HepG2 (cell line): ENCODE measurements around the gene IKZF2. TPM values are rescaled to one million over a fixed set of nuclear protein-coding genes. Genes with fewer than 3 reads are reported as not detected.

Source experiments
- ATAC-seq: fragments of 200-7000 bp; cut with Tn5 transposase; 3 replicates; pipeline ENCODE4 v1.9.1; 2020; ENCODE audit warnings: mild to moderate bottlenecking, moderate library complexity
- BruUV-seq: library from RNA; stranded (reverse); fragments of 400-500 nt; replicated peaks from 2 replicates; lab custom pipeline; 2021; lab: Mats Ljungman, UMichigan
- CTCF ChIA-PET: fragments of 300-600 bp; formaldehyde crosslinking; extraction: SDS; loops from one replicate; lab custom pipeline; 2021; ENCODE audit warnings: low total read pairs, inconsistent platforms, low intra/inter-chr PET ratio; lab: Yijun Ruan, JAX
- POLR2A ChIA-PET: fragments of 350-600 bp; sonication (Branson Sonifier 250); formaldehyde crosslinking; loops from one replicate; lab custom pipeline; 2020; ENCODE audit warnings: antibody characterized with exemption, inconsistent platforms; lab: Yijun Ruan, JAX
- DNase-seq: peaks from one replicate; pipeline ENCODE4 v3.0.0-alpha.2; 2015; ENCODE audit warnings: low spot score
- FAIRE-seq: peaks from 3 replicates; lab custom pipeline; 2011; peaks lifted over from hg19 to GRCh38; lab: Jason Lieb, UNC
- H2AFZ ChIP-seq: one replicate; pipeline ENCODE4 v1.6.1; 2011; ENCODE audit warnings: low read length, inconsistent platforms
- H3K27ac ChIP-seq: fragments of 300-600 bp; 3 replicates; pipeline ENCODE4 v1.8.0; 2011; ENCODE audit warnings: mixed run types, mild to moderate bottlenecking, mixed read lengths, low read length, inconsistent platforms; ENCODE audit not compliant: insufficient read depth; ENCODE audit errors: extremely low read length
- H3K27me3 ChIP-seq, 2 experiments: fragments of 200-600 bp in 1 of 2; 2 replicates in 1 of 2; 3 replicates in 1 of 2; pipeline versions ENCODE4 v1.6.0 to v1.8.0; 2011; ENCODE audit warnings: low read length in 2 of 2, mild to moderate bottlenecking in 2 of 2, moderate library complexity in 2 of 2, inconsistent platforms in 1 of 2; ENCODE audit not compliant: insufficient read depth in 2 of 2, control insufficient read depth in 1 of 2
- H3K36me3 ChIP-seq, 2 experiments: fragments of 200-600 bp in 1 of 2; replicated peaks in 1 of 2; 2 replicates in 1 of 2; 3 replicates in 1 of 2; pipeline versions ENCODE4 v1.5.1 to v1.8.0; 2011; ENCODE audit warnings: low read length in 2 of 2, inconsistent platforms in 1 of 2; ENCODE audit not compliant: insufficient read depth in 2 of 2, control insufficient read depth in 1 of 2
- H3K4me1 ChIP-seq: 2 replicates; pipeline ENCODE4 v1.5.1; 2012; ENCODE audit warnings: low read length, inconsistent platforms; ENCODE audit not compliant: insufficient read depth
- H3K4me2 ChIP-seq: 2 replicates; pipeline ENCODE4 v1.6.0; 2011; ENCODE audit warnings: low read depth, low read length, inconsistent platforms
- H3K4me3 ChIP-seq, 3 experiments: fragments of 200-600 bp in 1 of 3; sonication (generic), shearing (Covaris generic) in 1 of 3; replicated peaks in 1 of 3; 2 replicates each; pipeline ENCODE4 v1.5.1; 2011 to 2016; ENCODE audit warnings: low read length in 3 of 3, inconsistent platforms in 2 of 3, low read depth in 2 of 3, mild to moderate bottlenecking in 2 of 3, control low read depth in 1 of 3, mixed read lengths in 1 of 3; ENCODE audit not compliant: insufficient read depth in 1 of 3
- H3K79me2 ChIP-seq: one replicate; pipeline ENCODE4 v1.6.1; 2011; ENCODE audit warnings: low read length, inconsistent platforms; ENCODE audit not compliant: insufficient read depth
- H3K9ac ChIP-seq: 2 replicates; pipeline ENCODE4 v1.6.0; 2011; ENCODE audit warnings: mild to moderate bottlenecking, low read depth, low read length, inconsistent platforms; ENCODE audit not compliant: insufficient read depth
- H3K9me3 ChIP-seq: 2 replicates; pipeline ENCODE4 v1.5.1; 2012; ENCODE audit warnings: mild to moderate bottlenecking, low read length
- H4K20me1 ChIP-seq: 2 replicates; pipeline ENCODE4 v1.6.0; 2011; ENCODE audit warnings: inconsistent platforms, mild to moderate bottlenecking, low read length, moderate library complexity; ENCODE audit not compliant: insufficient read depth
- ZNF333 ChIP-seq: sonication (generic); formaldehyde crosslinking; IDR thresholded peaks from 2 replicates; pipeline ENCODE4 v1.4.0; 2020; ENCODE audit warnings: mild to moderate bottlenecking, missing genetic modification reagents, borderline replicate concordance
- ZNF720 ChIP-seq: sonication (generic); formaldehyde crosslinking; IDR thresholded peaks from 2 replicates; pipeline ENCODE4 v1.4.0; 2020; ENCODE audit warnings: missing genetic modification reagents
- in situ Hi-C: cut with HindIII; loops from 2 replicates; pipeline ENCODE4 v1.10.0; 2017; ENCODE audit warnings: low pct_unique_long_range_greater_than_20kb; ENCODE audit not compliant: extremely low pct_ligation_motif_present
- intact Hi-C: fragments of 100-400 bp; cut with micrococcal nuclease; formaldehyde crosslinking; loops from one replicate; pipeline ENCODE4 v1.10.0; 2022; ENCODE audit not compliant: unreplicated experiment
- polyA plus RNA-seq, 8 experiments: library from polyadenylated mRNA; depleted of rRNA in 3 of 8; stranded (reverse) in 7 of 8; unstranded in 1 of 8; fragments of >200 nt; fragmentation: Illumina TruSeq in 4 of 8; extraction: Trizol in 4 of 8; gene quantifications; 2 replicates each; pipeline versions ENCODE4 v1.2.1 to v1.2.3, GENCODE V29; 2011 to 2016; ENCODE audit warnings: low read depth in 4 of 8, missing spikeins in 1 of 8, mixed read lengths in 1 of 8; ENCODE audit not compliant: insufficient read depth in 1 of 8
- total RNA-seq, 5 experiments: library from RNA; depleted of rRNA; stranded (reverse); fragments of >200 nt; fragmentation: Illumina TruSeq; extraction: Trizol; gene quantifications; 2 replicates each; pipeline ENCODE4 v1.2.3, GENCODE V29; 2016; ENCODE audit warnings: low read depth in 1 of 5
- TF ChIP-seq, protein P1 (sequence below): IDR thresholded peaks from 2 replicates; pipeline ENCODE4 v1.4.0; 2020; ENCODE audit warnings: mild to moderate bottlenecking, missing genetic modification reagents
- TF ChIP-seq, protein P2 (sequence below): sonication (generic); formaldehyde crosslinking; IDR thresholded peaks from 2 replicates; pipeline ENCODE4 v1.8.0; 2022; ENCODE audit warnings: mild to moderate bottlenecking, missing genetic modification reagents, moderate library complexity
- TF ChIP-seq, protein P3 (sequence below): sonication (generic); formaldehyde crosslinking; IDR thresholded peaks from 2 replicates; pipeline ENCODE4 v1.4.0; 2020; ENCODE audit warnings: mild to moderate bottlenecking, missing genetic modification reagents, borderline replicate concordance

The IKZF2 gene
- total and polyA plus RNA-seq, 2 of the 13 experiments (the other 11 are each of a cell fraction or from before 2014, with no cell fraction given) = 0.18 to 0.86 TPM

DNA sequence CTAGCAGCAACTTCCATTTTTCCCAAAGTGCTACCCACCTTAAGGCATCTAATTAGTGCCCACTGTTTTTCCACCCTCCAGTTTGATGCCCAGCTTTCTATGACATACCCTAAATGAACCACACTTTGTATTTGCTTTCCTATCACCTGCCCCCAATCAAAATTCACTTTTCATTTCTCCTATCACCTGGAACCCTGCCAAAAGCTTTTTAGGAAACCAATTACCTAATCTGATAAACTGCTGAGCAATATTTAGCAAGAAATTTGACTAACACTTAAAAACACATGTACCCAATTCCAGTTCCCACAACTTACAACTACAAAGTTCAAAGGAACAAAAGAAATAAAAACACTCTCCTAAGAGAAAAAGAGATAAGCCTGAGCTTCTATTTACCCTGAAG lies 71.7 kb downstream of the IKZF2 start:
- ATAC-seq (no peak), DNase-seq (no peak), FAIRE-seq (no peak)
- no peaks in the 10 kb centered on the region for H4K20me1 ChIP-seq
- H3K36me3 ChIP-seq = no peaks in the 10 kb centered on the region
- no peaks in the 10 kb centered on the region for H3K79me2 ChIP-seq
- no TSS peak for BruUV-seq
- ChIA-PET POLR2A (no interaction called here), CTCF (no interaction called here)
- no peak overlapping the region for H2AFZ ChIP-seq
- no peaks in the 10 kb centered on the region for H3K27me3 ChIP-seq
- TF ChIP-seq, protein P1, sequence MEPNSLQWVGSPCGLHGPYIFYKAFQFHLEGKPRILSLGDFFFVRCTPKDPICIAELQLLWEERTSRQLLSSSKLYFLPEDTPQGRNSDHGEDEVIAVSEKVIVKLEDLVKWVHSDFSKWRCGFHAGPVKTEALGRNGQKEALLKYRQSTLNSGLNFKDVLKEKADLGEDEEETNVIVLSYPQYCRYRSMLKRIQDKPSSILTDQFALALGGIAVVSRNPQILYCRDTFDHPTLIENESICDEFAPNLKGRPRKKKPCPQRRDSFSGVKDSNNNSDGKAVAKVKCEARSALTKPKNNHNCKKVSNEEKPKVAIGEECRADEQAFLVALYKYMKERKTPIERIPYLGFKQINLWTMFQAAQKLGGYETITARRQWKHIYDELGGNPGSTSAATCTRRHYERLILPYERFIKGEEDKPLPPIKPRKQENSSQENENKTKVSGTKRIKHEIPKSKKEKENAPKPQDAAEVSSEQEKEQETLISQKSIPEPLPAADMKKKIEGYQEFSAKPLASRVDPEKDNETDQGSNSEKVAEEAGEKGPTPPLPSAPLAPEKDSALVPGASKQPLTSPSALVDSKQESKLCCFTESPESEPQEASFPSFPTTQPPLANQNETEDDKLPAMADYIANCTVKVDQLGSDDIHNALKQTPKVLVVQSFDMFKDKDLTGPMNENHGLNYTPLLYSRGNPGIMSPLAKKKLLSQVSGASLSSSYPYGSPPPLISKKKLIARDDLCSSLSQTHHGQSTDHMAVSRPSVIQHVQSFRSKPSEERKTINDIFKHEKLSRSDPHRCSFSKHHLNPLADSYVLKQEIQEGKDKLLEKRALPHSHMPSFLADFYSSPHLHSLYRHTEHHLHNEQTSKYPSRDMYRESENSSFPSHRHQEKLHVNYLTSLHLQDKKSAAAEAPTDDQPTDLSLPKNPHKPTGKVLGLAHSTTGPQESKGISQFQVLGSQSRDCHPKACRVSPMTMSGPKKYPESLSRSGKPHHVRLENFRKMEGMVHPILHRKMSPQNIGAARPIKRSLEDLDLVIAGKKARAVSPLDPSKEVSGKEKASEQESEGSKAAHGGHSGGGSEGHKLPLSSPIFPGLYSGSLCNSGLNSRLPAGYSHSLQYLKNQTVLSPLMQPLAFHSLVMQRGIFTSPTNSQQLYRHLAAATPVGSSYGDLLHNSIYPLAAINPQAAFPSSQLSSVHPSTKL (CRISPR knock-in tag) = no peak
- TF ChIP-seq, protein P2, sequence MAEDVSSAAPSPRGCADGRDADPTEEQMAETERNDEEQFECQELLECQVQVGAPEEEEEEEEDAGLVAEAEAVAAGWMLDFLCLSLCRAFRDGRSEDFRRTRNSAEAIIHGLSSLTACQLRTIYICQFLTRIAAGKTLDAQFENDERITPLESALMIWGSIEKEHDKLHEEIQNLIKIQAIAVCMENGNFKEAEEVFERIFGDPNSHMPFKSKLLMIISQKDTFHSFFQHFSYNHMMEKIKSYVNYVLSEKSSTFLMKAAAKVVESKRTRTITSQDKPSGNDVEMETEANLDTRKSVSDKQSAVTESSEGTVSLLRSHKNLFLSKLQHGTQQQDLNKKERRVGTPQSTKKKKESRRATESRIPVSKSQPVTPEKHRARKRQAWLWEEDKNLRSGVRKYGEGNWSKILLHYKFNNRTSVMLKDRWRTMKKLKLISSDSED (CRISPR knock-in tag) = no peak
- TF ChIP-seq ZNF333 (CRISPR knock-in tag) (no peak), ZNF720 (CRISPR knock-in tag) (no peak)
- TF ChIP-seq, protein P3, sequence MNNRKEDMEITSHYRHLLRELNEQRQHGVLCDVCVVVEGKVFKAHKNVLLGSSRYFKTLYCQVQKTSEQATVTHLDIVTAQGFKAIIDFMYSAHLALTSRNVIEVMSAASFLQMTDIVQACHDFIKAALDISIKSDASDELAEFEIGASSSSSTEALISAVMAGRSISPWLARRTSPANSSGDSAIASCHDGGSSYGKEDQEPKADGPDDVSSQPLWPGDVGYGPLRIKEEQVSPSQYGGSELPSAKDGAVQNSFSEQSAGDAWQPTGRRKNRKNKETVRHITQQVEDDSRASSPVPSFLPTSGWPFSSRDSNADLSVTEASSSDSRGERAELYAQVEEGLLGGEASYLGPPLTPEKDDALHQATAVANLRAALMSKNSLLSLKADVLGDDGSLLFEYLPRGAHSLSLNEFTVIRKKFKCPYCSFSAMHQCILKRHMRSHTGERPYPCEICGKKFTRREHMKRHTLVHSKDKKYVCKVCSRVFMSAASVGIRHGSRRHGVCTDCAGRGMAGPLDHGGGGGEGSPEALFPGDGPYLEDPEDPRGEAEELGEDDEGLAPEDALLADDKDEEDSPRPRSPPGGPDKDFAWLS (CRISPR knock-in tag) = no peak
- no peak overlapping the region for H3K4me2 ChIP-seq
- H3K4me1 ChIP-seq = no peaks in the 10 kb centered on the region
- H3K9me3 ChIP-seq = no peaks in the 10 kb centered on the region
- no peak overlapping the region for H3K4me3 ChIP-seq
- no peak overlapping the region for H3K27ac ChIP-seq
- in situ Hi-C loops = no loop called here
- no peak overlapping the region for H3K9ac ChIP-seq
- intact Hi-C loops = no loop called here
